ENCODE measurements around the gene EXOC3.
A peak's percentile ranks its signal among the peaks of the same experiment; 100 is the strongest.

The EXOC3 gene

DNA sequence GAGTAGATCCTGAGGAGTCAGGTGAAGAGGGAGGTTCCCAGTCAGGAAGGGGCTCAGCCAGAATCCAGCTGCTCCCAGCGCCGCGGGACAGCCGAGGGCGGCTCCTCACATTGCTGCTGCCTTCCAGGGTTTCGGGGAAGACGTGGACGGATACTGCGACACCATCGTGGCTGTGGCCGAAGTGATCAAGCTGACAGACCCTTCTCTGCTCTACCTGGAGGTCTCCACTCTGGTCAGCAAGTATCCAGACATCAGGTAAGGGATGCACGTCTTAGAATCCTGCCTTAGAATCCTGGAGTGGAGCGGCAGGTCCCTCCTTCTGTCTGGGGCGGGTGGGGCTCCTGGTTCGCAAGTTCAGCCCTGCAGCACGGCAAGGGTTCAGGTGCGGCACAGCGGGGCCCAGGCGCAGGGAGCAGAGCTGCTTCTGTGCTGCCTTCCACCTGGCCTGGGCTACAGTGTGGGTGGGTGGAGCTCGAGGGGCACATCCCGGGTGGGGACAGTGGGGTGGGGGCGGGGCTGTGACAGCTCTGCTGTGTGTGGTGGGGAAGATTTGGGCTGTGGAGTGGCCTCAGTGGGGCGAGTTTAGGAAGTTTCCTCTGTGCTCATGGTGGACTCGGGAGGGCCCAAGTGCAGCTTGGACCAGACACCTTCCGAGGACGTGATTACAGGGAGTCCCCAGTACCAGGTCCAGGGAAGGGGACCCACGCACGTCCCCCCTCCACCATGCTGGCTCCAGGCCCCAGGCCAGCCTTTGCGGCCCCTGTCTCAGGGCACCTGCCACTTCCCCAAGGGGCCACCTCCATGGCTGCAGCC, 22.8 kb downstream of the EXOC3 start:
- TF ChIP-seq, protein P1, sequence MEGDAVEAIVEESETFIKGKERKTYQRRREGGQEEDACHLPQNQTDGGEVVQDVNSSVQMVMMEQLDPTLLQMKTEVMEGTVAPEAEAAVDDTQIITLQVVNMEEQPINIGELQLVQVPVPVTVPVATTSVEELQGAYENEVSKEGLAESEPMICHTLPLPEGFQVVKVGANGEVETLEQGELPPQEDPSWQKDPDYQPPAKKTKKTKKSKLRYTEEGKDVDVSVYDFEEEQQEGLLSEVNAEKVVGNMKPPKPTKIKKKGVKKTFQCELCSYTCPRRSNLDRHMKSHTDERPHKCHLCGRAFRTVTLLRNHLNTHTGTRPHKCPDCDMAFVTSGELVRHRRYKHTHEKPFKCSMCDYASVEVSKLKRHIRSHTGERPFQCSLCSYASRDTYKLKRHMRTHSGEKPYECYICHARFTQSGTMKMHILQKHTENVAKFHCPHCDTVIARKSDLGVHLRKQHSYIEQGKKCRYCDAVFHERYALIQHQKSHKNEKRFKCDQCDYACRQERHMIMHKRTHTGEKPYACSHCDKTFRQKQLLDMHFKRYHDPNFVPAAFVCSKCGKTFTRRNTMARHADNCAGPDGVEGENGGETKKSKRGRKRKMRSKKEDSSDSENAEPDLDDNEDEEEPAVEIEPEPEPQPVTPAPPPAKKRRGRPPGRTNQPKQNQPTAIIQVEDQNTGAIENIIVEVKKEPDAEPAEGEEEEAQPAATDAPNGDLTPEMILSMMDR (conservative IDR thresholded peaks at IDR 0.05; ENCODE audit: low read depth, low read length) = no peak
- no peak for DNase-seq (ENCODE audit: low read depth)
- H3K4me3 ChIP-seq (ENCODE audit: low read length) = no peak overlapping the region

DNA sequence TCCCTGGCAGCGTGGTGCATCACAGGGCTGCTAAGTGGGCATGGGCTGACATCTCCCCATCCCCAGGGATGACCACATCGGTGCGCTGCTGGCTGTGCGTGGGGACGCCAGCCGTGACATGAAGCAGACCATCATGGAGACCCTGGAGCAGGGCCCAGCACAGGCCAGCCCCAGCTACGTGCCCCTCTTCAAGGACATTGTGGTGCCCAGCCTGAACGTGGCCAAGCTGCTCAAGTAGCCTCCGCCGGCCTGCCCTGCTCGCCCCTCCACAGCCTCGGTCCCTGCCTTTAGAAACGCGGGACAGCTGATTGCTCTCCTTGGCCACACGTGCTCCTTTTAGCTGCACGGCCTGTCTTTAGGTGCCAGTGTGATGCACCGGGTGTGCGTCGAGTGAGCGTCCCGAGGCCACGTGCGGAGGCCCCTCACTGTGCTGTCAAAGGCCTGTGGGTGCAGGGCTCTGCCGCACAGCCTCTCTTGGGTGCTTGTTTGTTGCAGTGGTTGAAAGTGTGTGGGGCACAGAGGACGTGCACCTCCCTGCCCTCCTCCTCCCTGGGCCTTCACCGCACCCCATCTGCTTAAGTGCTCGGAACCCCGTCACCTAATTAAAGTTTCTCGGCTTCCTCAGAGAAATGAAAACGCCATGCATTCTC, 23.8 kb downstream of the EXOC3 start:
- TF ChIP-seq, protein P1 (conservative IDR thresholded peaks at IDR 0.05; ENCODE audit: low read depth, low read length) = no peak
- no peak for DNase-seq (ENCODE audit: low read depth)
- H3K4me3 ChIP-seq (ENCODE audit: low read length) = no peak overlapping the region

DNA sequence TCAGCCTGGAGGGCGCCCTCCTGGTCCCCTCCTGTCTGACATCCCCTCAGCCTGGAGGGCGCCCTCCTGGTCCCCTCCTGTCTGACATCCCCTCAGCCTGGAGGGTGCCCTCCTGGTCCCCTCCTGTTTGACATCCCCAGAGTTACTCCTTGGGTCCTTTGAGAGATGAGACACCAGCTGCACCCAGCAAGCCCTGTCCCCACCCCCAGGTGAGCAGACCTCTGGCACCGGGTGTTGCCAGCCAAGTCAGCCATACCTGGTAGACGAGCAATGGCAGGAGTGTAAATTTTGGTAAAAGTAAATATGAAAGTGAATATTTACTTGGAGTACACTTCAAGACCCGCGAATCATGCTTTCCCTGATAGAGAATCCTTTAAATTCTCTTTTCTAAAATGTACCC, 25.4 kb downstream of the EXOC3 start:
- no peak for DNase-seq (ENCODE audit: low read depth)
- no peak overlapping the region for H3K4me3 ChIP-seq (ENCODE audit: low read length)
- TF ChIP-seq, protein P1 (conservative IDR thresholded peaks at IDR 0.05; ENCODE audit: low read depth, low read length) = no peak

DNA sequence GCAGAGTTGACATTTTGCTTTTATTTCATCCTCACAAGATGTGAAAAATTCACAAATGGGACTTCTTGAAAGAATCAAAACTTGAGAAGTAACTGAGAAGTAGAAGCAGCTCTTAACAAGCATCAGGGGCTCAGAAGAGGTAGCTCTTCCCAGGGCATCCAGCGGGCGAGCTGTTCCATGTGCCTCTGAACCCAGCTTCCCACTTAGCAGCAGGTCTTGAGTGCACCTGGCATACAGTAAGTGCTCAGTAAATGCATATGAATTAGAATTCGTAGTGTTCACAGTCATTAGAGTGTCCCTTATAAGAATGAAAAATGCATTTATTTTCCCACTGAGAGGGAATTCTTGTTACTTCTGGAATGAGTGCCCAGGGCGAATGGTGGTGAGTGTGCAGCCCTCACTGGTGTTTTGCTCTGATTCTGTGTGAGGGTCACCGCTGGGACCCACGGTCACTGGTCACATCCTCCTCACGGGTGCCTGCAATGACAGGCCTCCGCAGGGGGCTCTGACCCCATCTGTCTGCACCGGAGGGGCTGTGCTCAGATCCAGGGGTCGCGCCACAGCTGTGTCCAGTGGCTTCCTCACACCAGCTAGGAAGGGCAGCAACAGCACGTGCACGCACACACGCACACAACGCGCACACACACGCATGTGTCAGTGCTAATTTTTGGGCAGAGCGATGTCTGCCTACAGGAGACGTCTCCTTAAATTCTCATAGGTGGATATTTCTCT, 26.9 kb downstream of the EXOC3 start:
- TF ChIP-seq, protein P1 (conservative IDR thresholded peaks at IDR 0.05; ENCODE audit: low read depth, low read length) = no peak
- no peak overlapping the region for H3K4me3 ChIP-seq (ENCODE audit: low read length)
- no peak for DNase-seq (ENCODE audit: low read depth)

DNA sequence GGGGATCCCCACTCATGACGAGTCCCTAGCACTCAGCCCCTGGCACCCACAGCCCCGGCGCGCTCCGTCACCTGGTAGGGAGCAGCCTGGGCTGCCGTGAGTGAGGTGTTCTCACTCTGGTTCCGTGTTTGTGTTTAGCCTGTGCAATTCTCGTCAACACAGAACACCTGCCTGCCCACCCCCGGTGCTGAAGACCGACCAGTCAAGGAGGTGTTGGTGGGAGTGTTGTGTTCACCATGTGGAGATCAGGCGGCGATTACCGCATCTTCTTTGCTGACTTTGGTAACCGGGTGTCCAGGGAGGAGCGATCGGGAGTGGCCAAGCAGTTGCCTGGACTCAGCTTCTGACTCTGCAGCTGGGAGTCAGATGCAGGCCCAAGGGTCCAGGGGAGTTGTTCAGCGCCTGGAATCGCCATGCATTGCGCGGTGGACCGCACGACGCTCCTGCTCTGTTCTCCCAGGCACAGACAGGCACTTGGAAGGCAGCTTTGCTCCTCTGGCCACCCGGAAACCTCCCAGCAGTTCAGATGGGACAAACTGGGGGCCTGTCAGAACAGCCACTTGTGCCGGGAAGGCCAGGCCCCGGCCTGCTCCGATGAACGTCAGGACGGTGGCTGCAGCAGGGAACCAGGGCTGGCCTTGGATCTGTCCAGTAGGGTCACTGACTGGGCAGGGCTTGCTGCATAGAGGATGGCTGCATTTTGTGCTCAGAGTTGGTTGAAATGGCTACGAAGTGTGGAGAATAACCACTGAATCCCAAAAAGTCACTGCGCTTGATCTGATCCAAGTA, 28.2 kb downstream of the EXOC3 start:
- TF ChIP-seq, protein P1 (conservative IDR thresholded peaks at IDR 0.05; ENCODE audit: low read depth, low read length) = no peak
- DNase-seq (ENCODE audit: low read depth) = no peak
- no peak overlapping the region for H3K4me3 ChIP-seq (ENCODE audit: low read length)

DNA sequence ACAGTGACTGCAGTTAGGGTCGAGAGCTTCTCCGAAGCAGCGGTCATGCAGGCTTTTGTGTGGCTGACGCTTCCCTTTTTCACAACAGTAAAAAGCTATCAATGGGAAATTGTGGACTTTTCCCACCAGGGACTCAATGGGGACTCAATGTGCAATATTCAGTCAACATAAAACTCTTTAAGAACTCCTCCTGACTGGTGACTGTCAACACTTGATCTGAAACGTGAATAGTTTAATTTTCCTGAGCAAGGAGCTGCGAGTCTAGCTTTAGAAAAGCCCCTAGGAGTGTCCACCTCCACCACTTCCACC, 28.7 kb downstream of the EXOC3 start:
- peak overlapping the region; percentile 65 for H3K4me3 ChIP-seq (ENCODE audit: low read length)
- TF ChIP-seq, protein P1 (conservative IDR thresholded peaks at IDR 0.05; ENCODE audit: low read depth, low read length) = no peak
- no peak for DNase-seq (ENCODE audit: low read depth)

Data from retinal pigment epithelial cell (primary cell).